BE2C (cell line): ENCODE measurements around the gene DCLK3.

Source experiments
- DNase-seq: peaks from one replicate; pipeline ENCODE4 v3.0.0-alpha.2; 2020
- H3K27me3 ChIP-seq: fragments of 250-450 bp; sonication (Bioruptor Pico); 2 replicates; pipeline ENCODE4 v1.5.1; 2020; ENCODE audit warnings: mild to moderate bottlenecking
- H3K36me3 ChIP-seq: fragments of 250-450 bp; sonication (Bioruptor Pico); 2 replicates; pipeline ENCODE4 v1.5.1; 2020; ENCODE audit warnings: mild to moderate bottlenecking
- H3K4me1 ChIP-seq: fragments of 250-450 bp; sonication (Bioruptor Pico); 2 replicates; pipeline ENCODE4 v1.5.1; 2020
- H3K4me3 ChIP-seq: 2 replicates; pipeline ENCODE4 v1.5.1; 2011; ENCODE audit warnings: low read depth, low read length
- H3K9me3 ChIP-seq: fragments of 250-450 bp; sonication (Bioruptor Pico); 2 replicates; pipeline ENCODE4 v1.5.1; 2020
- TF ChIP-seq, protein P1 (sequence below): IDR thresholded peaks from 2 replicates; pipeline ENCODE4 v1.5.1; 2012; ENCODE audit warnings: mild to moderate bottlenecking, low read depth, low read length

DCLK3 gene

DNA sequence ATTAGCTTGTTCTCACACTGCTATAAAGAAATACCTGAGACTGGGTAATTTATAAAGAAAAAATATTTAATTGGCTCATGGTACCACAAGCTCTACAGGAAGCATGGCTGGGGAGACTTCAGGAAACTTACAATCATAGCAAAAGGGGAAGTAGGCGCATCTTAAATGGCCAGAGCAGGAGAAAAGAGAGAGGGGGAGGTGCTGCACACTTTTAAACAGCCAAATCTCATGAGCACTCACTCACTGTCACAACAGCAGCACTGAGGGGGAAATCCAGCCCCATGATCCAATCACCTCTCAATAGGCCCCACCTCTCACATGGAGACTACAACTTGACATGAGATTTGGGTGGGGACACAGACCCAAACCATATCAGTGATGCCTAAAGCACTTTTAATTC, 82.5 kb downstream of the DCLK3 start:
- Histone ChIP-seq H3K36me3 (no peaks in the 10 kb centered on the region), H3K9me3 (no peaks in the 10 kb centered on the region), H3K4me3 (no peak overlapping the region), H3K4me1 (no peaks in the 10 kb centered on the region), H3K27me3 (no peaks in the 10 kb centered on the region)
- no peak for DNase-seq
- TF ChIP-seq, protein P1, sequence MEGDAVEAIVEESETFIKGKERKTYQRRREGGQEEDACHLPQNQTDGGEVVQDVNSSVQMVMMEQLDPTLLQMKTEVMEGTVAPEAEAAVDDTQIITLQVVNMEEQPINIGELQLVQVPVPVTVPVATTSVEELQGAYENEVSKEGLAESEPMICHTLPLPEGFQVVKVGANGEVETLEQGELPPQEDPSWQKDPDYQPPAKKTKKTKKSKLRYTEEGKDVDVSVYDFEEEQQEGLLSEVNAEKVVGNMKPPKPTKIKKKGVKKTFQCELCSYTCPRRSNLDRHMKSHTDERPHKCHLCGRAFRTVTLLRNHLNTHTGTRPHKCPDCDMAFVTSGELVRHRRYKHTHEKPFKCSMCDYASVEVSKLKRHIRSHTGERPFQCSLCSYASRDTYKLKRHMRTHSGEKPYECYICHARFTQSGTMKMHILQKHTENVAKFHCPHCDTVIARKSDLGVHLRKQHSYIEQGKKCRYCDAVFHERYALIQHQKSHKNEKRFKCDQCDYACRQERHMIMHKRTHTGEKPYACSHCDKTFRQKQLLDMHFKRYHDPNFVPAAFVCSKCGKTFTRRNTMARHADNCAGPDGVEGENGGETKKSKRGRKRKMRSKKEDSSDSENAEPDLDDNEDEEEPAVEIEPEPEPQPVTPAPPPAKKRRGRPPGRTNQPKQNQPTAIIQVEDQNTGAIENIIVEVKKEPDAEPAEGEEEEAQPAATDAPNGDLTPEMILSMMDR = no peak

DNA sequence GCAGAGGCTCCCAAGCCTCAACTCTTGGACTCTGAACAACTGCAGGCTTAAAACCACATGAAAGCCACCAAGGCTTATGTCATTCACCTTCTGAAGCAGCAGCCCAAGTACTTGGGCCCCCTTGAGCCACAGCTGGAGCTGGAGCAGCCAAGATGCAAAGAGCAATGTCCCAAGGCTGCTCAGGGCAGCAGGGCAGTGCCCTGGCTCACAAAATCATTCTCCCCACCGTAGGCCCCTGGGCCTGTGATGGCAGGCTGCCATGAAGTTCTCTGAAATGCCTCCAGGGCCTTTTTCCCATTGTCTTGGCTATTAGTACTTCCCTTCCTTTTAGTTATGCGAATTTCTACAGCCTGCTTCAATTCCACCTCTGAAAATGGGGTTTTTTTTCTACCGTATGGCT, 83.4 kb downstream of the DCLK3 start:
- Histone ChIP-seq H3K4me3 (no peak overlapping the region), H3K36me3 (no peaks in the 10 kb centered on the region), H3K9me3 (no peaks in the 10 kb centered on the region), H3K27me3 (no peaks in the 10 kb centered on the region), H3K4me1 (no peaks in the 10 kb centered on the region)
- TF ChIP-seq, protein P1 = no peak
- no peak for DNase-seq

DNA sequence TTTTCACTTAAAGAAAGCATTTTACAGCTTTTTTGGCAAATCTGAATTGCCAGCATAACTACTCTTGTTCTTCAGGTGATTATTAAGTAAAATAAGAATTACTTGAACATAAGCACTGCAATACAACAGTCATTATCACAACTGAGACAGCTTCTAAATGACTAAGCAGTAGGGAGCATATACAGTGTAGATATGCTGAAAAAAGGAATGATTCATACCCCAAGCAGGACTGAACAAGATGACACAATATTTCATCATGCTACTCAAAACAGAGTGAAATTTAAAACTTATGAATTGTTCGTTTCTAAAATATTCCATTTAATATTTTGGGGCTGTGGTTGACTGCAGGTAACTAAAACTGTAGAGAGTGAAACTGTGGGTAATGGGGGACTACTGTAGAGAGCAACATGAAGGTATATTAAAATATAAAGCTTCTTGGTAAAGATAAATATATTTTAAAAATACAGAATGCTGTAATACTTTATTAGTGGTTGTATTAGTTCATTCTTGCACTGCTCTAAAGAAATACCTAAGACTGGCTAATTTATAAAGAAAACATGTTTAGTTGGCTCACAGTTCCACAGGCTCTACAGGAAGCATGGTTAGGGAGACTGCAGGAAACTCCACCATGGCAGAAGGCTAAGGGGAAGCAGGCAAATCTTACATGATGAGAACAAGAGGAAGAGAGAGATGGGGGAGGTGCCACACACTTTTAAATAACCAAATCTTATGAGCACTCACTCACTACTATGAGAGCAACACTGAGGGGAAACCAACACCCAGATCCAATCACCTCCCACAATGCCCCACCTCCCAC, 84.8 kb downstream of the DCLK3 start:
- H3K4me3 ChIP-seq = no peak overlapping the region
- no peaks in the 10 kb centered on the region for H3K9me3 ChIP-seq
- DNase-seq = no peak
- H3K36me3 ChIP-seq = no peaks in the 10 kb centered on the region
- no peaks in the 10 kb centered on the region for H3K4me1 ChIP-seq
- no peaks in the 10 kb centered on the region for H3K27me3 ChIP-seq
- TF ChIP-seq, protein P1 = no peak

DNA sequence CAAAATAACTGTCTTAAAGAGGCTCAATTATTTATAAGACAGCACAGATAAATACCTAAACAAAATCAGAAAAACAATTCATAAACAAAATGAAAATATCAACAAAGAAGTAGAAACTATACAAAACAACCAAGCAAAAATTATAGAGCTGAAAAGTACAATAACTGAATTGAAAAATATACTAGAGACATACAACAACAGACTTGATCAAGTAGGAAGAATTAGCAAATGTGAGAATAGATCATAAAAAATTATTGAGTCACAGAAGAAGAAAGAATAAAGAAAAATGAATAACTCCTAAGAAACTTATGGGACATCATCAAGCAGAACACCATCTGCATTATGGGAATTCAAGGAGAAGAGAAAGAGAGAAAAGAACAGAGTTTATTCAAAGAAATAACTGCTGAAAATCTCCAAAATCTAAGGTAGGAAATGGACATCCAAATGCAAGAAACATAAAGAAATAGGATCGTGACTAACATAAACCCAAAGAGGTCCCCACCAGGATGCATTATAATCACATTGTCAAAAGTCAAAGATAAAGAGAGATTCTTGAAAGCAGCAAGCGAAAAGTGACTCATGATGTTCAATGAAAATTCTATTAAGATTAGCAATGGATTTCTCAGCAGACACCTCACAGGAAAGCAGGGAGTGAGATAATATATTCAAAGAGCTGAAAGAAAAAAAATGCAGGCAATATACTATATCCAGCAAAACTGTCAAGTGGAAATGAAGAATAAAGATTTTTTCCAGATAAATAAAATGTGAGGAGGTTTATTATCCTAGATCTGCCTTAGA, 85.9 kb downstream of the DCLK3 start:
- TF ChIP-seq, protein P1 = no peak
- Histone ChIP-seq H3K4me1 (no peaks in the 10 kb centered on the region), H3K4me3 (no peak overlapping the region), H3K27me3 (no peaks in the 10 kb centered on the region), H3K36me3 (no peaks in the 10 kb centered on the region), H3K9me3 (no peaks in the 10 kb centered on the region)
- no peak for DNase-seq

DNA sequence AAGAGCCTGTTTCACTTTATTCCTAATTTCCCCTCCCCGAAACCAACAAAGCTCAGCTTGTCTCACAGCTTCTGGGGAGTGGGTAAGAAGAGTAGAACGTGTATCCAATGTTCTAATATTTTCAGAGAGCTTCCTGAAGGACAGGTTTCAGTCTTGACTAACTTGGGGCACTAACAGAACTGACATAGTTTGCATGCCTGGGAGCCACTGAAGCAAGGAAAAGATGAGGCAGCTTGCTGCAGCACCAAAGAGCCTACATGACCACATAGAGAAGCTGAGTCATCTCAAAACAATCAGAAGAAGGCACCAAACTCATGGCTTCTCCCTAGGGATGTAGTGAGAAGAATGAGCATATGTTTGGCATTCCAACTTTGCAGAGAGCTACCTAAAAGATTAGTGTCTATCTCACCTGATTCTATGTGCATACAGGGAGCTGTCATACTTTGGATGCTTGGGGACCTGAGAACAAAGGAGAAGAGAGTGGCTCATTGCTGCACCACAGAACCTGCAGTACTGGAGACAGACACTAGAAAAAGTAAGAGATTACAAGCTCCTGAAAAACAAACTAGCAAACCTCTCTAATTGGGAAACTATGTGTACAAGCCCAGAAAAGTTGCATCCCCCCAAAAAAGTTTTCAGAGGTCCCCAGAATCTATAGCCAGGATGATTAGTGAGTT, 86.9 kb downstream of the DCLK3 start:
- Histone ChIP-seq H3K36me3 (no peaks in the 10 kb centered on the region), H3K4me3 (no peak overlapping the region), H3K9me3 (no peaks in the 10 kb centered on the region), H3K4me1 (no peaks in the 10 kb centered on the region), H3K27me3 (no peaks in the 10 kb centered on the region)
- no peak for DNase-seq
- TF ChIP-seq, protein P1 = no peak

DNA sequence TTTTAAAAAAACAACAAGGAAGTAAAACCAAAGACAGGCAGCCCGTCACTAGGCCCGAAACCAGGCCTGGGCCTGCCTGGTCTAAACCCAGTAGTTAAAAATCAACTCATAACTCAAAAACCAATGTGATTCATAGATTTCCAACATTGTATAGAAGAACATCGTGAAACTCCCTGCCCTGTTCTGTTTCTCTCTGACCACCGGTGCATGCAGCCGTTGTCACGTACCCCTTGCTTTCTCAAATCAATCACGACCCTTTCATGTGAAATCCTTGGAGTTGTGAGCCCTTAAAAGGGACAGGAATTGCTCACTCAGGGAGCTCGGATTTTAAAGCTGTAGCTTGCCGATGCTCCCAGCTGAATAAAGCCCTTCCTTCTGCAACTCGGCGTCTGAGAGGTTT, 89.5 kb downstream of the DCLK3 start:
- TF ChIP-seq, protein P1 = no peak
- H3K4me3 ChIP-seq = no peak overlapping the region
- H3K9me3 ChIP-seq = no peaks in the 10 kb centered on the region
- H3K4me1 ChIP-seq = no peaks in the 10 kb centered on the region
- H3K27me3 ChIP-seq = no peaks in the 10 kb centered on the region
- DNase-seq = no peak
- no peaks in the 10 kb centered on the region for H3K36me3 ChIP-seq
